Caco-2 (cell line): ENCODE data around the gene CNN3. TPM values are rescaled to one million over a fixed set of nuclear protein-coding genes. Genes with fewer than 3 reads are reported as not detected.
A peak's percentile ranks its signal among the peaks of the same experiment; 100 is the strongest.

Experiments used
- Bru-seq: library from RNA; stranded (reverse); fragments of 400-500 nt; gene quantifications from one replicate; lab custom pipeline; 2021; lab: Mats Ljungman, UMichigan
- BruChase-seq, 2 experiments: library from RNA; stranded (reverse); fragments of 400-500 nt; gene quantifications; one replicate each; lab custom pipeline; 2021; lab: Mats Ljungman, UMichigan
- BruUV-seq: library from RNA; stranded (reverse); fragments of 400-500 nt; replicated peaks from 2 replicates; lab custom pipeline; 2021; lab: Mats Ljungman, UMichigan
- CTCF ChIA-PET: fragments of 300-600 bp; sonication (Branson Sonifier 250); formaldehyde crosslinking; loops from one replicate; lab custom pipeline; 2022; ENCODE audit warnings: antibody characterized with exemption; lab: Charles Lee
- POLR2A ChIA-PET: fragments of 300-600 bp; sonication (Branson Sonifier 250); formaldehyde crosslinking; loops from one replicate; lab custom pipeline; 2022; ENCODE audit warnings: antibody characterized with exemption; lab: Charles Lee
- DNase-seq, 2 experiments: peaks; one replicate each; pipeline versions ENCODE4 v3.0.0 to v3.0.0-alpha.2; 2020 to 2022
- H3K27me3 ChIP-seq: replicated peaks from 2 replicates; pipeline ENCODE4 v1.6.0; 2011; ENCODE audit warnings: low read length; ENCODE audit not compliant: control insufficient read depth, insufficient read depth
- H3K36me3 ChIP-seq: 2 replicates; pipeline ENCODE4 v1.5.1; 2011; ENCODE audit warnings: low read length; ENCODE audit not compliant: control insufficient read depth, insufficient read depth
- H3K4me1 ChIP-seq: fragments of 250-450 bp; sonication (Bioruptor Pico); 2 replicates; pipeline ENCODE4 v1.5.1; 2020; ENCODE audit warnings: mild to moderate bottlenecking
- H3K4me3 ChIP-seq: 2 replicates; pipeline ENCODE4 v1.5.1; 2011; ENCODE audit warnings: low read depth, mild to moderate bottlenecking, control low read depth, low read length
- H3K9me3 ChIP-seq: fragments of 250-450 bp; sonication (Bioruptor Pico); 2 replicates; pipeline ENCODE4 v1.5.1; 2020; ENCODE audit warnings: mild to moderate bottlenecking, moderate library complexity
- H3K27ac Mint-ChIP-seq: one replicate; pipeline ENCODE4 v1.8.0; 2022; ENCODE audit warnings: mixed read lengths; ENCODE audit not compliant: unreplicated experiment
- H3K27me3 Mint-ChIP-seq: one replicate; pipeline ENCODE4 v1.8.0; 2022; ENCODE audit warnings: mixed read lengths; ENCODE audit not compliant: insufficient read depth, unreplicated experiment
- H3K36me3 Mint-ChIP-seq: one replicate; pipeline ENCODE4 v1.8.0; 2022; ENCODE audit warnings: mild to moderate bottlenecking, mixed read lengths; ENCODE audit not compliant: insufficient read depth, unreplicated experiment
- H3K4me1 Mint-ChIP-seq: one replicate; pipeline ENCODE4 v1.8.0; 2022; ENCODE audit warnings: low read depth, mixed read lengths; ENCODE audit not compliant: unreplicated experiment
- H3K4me3 Mint-ChIP-seq: one replicate; pipeline ENCODE4 v1.8.0; 2022; ENCODE audit warnings: mild to moderate bottlenecking, moderate library complexity, mixed read lengths; ENCODE audit not compliant: unreplicated experiment
- H3K9me3 Mint-ChIP-seq: one replicate; pipeline ENCODE4 v1.8.0; 2022; ENCODE audit warnings: mixed read lengths; ENCODE audit not compliant: unreplicated experiment
- CTCF ChIP-seq, 2 experiments: fragments of 200-600 bp in 1 of 2; IDR thresholded peaks; 1 replicate in 1 of 2; 2 replicates in 1 of 2; pipeline versions ENCODE4 v1.5.1 to v1.8.0; 2011 to 2022; ENCODE audit warnings: antibody characterized with exemption in 1 of 2, control low read depth in 1 of 2, inconsistent platforms in 1 of 2, low read depth in 1 of 2, low read length in 1 of 2, mild to moderate bottlenecking in 1 of 2, moderate library complexity in 1 of 2; ENCODE audit not compliant: insufficient read depth in 1 of 2, severe bottlenecking in 1 of 2, unreplicated experiment in 1 of 2
- intact Hi-C: fragments of 100-400 bp; cut with micrococcal nuclease; formaldehyde crosslinking; loops from one replicate; pipeline ENCODE4 v1.10.0; 2022; ENCODE audit not compliant: unreplicated experiment
- long read RNA-seq: library from polyadenylated mRNA; stranded (forward); transcript quantifications from one replicate; pipeline ENCODE4 v2.0.0, GENCODE V29; 2022
- total RNA-seq: library from RNA; stranded (reverse); gene quantifications from 2 replicates; pipeline ENCODE4 v1.2.3, GENCODE V29; 2022

Gene CNN3
- total RNA-seq: 286 and 329 TPM in 2 replicates
- percentile 96 among the genes with signal in this experiment for Bru-seq, nascent RNA
- percentile 93 among the genes with signal in this experiment for BruChase-seq, experiment 1, labeled RNA remaining after a 2-hour chase
- BruChase-seq, experiment 2, labeled RNA remaining after a 6-hour chase: percentile 97 among the genes with signal in this experiment
- long read RNA-seq, transcript CNN3-201 (7 exons, 2,165 nt): major isoform, 1,099 of 1,134 reads
- long read RNA-seq, partial matches to known transcripts: 3 of 1,134 reads
- long read RNA-seq, other reads (novel, unspliced or antisense): 26 of 1,134 reads

- Mint-ChIP-seq H3K4me3 (peak within 1 kb of the TSS; percentile 88), H3K9me3 (no peaks in the 10 kb centered on the region), H3K27me3 (no peaks in the 10 kb centered on the region), H3K27ac (peak within 1 kb of the TSS; percentile 92), H3K4me1 (peaks cover 7% of the 10 kb centered on the region), H3K36me3 (peaks cover 54% of the 10 kb centered on the region)
- no peaks in the 10 kb centered on the region for H3K36me3 ChIP-seq
- no peaks in the 10 kb centered on the region for H3K9me3 ChIP-seq
- peak; percentile 91 to 94 for DNase-seq
- ChIA-PET POLR2A (interaction anchor here (0.9 to 1.4 kb wide), 2 partner anchors 9 to 114 kb away, joined by 3 to 4 read pairs; no protein-coding TSS in a partner anchor), CTCF (interaction anchor here (0.8 to 2.3 kb wide), 4 partner anchors 17 to 116 kb away, joined by 3 to 15 read pairs (median 4); no protein-coding TSS in a partner anchor)
- intact Hi-C loops: loop anchor here (1.0 to 5.0 kb wide), 5 partner anchors 10 to 116 kb away; no protein-coding TSS in a partner anchor
- H3K4me3 ChIP-seq: peak within 1 kb of the TSS; percentile 88
- no peaks in the 10 kb centered on the region for H3K27me3 ChIP-seq
- BruUV-seq: no TSS peak
- peaks cover 19% of the 10 kb centered on the region for H3K4me1 ChIP-seq
- no peak for TF ChIP-seq CTCF (IDR thresholded peaks at IDR 0.05; ENCODE audit: insufficient read depth in 1 of 2, low read depth in 1 of 2, low read length in 1 of 2, severe bottlenecking in 1 of 2, unreplicated experiment in 1 of 2)
Observed at GRCh38 chr1:94926915-94927404, at the start of gene CNN3. CNN3 (minus strand) TSS chr1:94927110; CDS start chr1:94926894, 216 bp downstream.

GRCh38 chr1:94974824-94975223 lies 47.9 kb upstream of the CNN3 start:
- no TSS peak for BruUV-seq
- intact Hi-C loops: no loop called here
- no peaks in the 10 kb centered on the region for H3K36me3 Mint-ChIP-seq
- H3K9me3 Mint-ChIP-seq: no peaks in the 10 kb centered on the region
- no peak overlapping the region for H3K4me3 Mint-ChIP-seq
- H3K27me3 ChIP-seq: no peaks in the 10 kb centered on the region
- no peaks in the 10 kb centered on the region for H3K36me3 ChIP-seq
- no peak for DNase-seq
- POLR2A ChIA-PET: no interaction called here
- H3K27me3 Mint-ChIP-seq: no peaks in the 10 kb centered on the region
- peaks cover 8% of the 10 kb centered on the region for H3K4me1 Mint-ChIP-seq
- CTCF ChIA-PET: no interaction called here
- TF ChIP-seq CTCF (IDR thresholded peaks at IDR 0.05; ENCODE audit: insufficient read depth in 1 of 2, low read depth in 1 of 2, low read length in 1 of 2, severe bottlenecking in 1 of 2, unreplicated experiment in 1 of 2): no peak
- H3K4me3 ChIP-seq: no peak overlapping the region
- no peak overlapping the region for H3K27ac Mint-ChIP-seq
- no peaks in the 10 kb centered on the region for H3K9me3 ChIP-seq
- 0 out of 2 replicates have a peak, but pooled peaks cover 9% of the 10 kb centered on the region for H3K4me1 ChIP-seq

GRCh38 chr1:94974241-94974640 lies 47.3 kb upstream of the CNN3 start:
- H3K27me3 ChIP-seq: no peaks in the 10 kb centered on the region
- H3K9me3 ChIP-seq: no peaks in the 10 kb centered on the region
- Mint-ChIP-seq H3K9me3 (no peaks in the 10 kb centered on the region), H3K4me1 (peaks cover 2% of the 10 kb centered on the region), H3K27me3 (no peaks in the 10 kb centered on the region), H3K27ac (no peak overlapping the region), H3K36me3 (no peaks in the 10 kb centered on the region), H3K4me3 (no peak overlapping the region)
- POLR2A ChIA-PET: no interaction called here
- TF ChIP-seq CTCF (IDR thresholded peaks at IDR 0.05; ENCODE audit: insufficient read depth in 1 of 2, low read depth in 1 of 2, low read length in 1 of 2, severe bottlenecking in 1 of 2, unreplicated experiment in 1 of 2): no peak
- intact Hi-C loops: no loop called here
- CTCF ChIA-PET: no interaction called here
- no TSS peak for BruUV-seq
- DNase-seq: no peak
- H3K4me1 ChIP-seq: 0 out of 2 replicates have a peak, but pooled peaks cover 9% of the 10 kb centered on the region
- H3K36me3 ChIP-seq: no peaks in the 10 kb centered on the region
- no peak overlapping the region for H3K4me3 ChIP-seq
